Measurements from ENCODE around the gene MIOX.

- TF ChIP-seq CTCF (IDR thresholded peaks at IDR 0.05) (no peak), POLR2AphosphoS5 (IDR thresholded peaks at IDR 0.05) (no peak), POLR2A (IDR thresholded peaks at IDR 0.05) (no peak), EP300 (IDR thresholded peaks at IDR 0.05) (no peak)
Observed at GRCh38 chr22:50524676-50525103, 38.0 kb downstream of the MIOX start.
